GM12875 (cell line): ENCODE data around the gene SPANXD.
"Not testable (repeated sequence)": the region's sequence is repeated elsewhere in the genome, so short reads cannot be mapped to it uniquely, and the experiment has no call there.

Source experiments
- H3K4me3 ChIP-seq: one replicate; pipeline ENCODE4 v1.5.1; 2011; ENCODE audit warnings: low read depth, low read length, control low read depth
- CTCF ChIP-seq: IDR thresholded peaks from 2 replicates; pipeline ENCODE4 v1.5.1; 2011; ENCODE audit warnings: low read depth, mild to moderate bottlenecking, control low read depth, inconsistent platforms, low read length, moderate library complexity, borderline replicate concordance; ENCODE audit not compliant: insufficient read depth

The SPANXD gene

GRCh38 chrX:141698639-141699038, at the start of gene SPANXD:
SPANXD (minus strand) TSS chrX:141698739; CDS start chrX:141698405, 334 bp downstream.
- not testable (repeated sequence) for H3K4me3 ChIP-seq

- H3K4me3 ChIP-seq = no peak overlapping the region
- TF ChIP-seq CTCF = no peak
Measured at GRCh38 chrX:141742666-141743065, 44.1 kb upstream of the SPANXD start.

- TF ChIP-seq CTCF = no peak
Measured at GRCh38 chrX:141736656-141737055, 38.1 kb upstream of the SPANXD start.

GRCh38 chrX:141733371-141733770, 34.8 kb upstream of the SPANXD start:
- H3K4me3 ChIP-seq = no peak overlapping the region
- no peak for TF ChIP-seq CTCF

More at GRCh38 chrX:141736656-141737055, 38.1 kb upstream of the SPANXD start:
- H3K4me3 ChIP-seq = no peak overlapping the region

GRCh38 chrX:141732031-141732430, 33.5 kb upstream of the SPANXD start:
- no peak overlapping the region for H3K4me3 ChIP-seq
- no peak for TF ChIP-seq CTCF

GRCh38 chrX:141724186-141724585, 25.6 kb upstream of the SPANXD start:
- TF ChIP-seq CTCF = no peak
- H3K4me3 ChIP-seq = no peak overlapping the region

- no peak overlapping the region for H3K4me3 ChIP-seq
- no peak for TF ChIP-seq CTCF
Measured at GRCh38 chrX:141714680-141715079, 16.1 kb upstream of the SPANXD start.

GRCh38 chrX:141701072-141701471, 2.5 kb upstream of the SPANXD start:
- TF ChIP-seq CTCF = no peak
- no peak overlapping the region for H3K4me3 ChIP-seq
